Naive B cell (primary cell): ENCODE results near the gene XYLB. TPM values are rescaled to one million over a fixed set of nuclear protein-coding genes. Genes with fewer than 3 reads are reported as not detected.

Source experiments
- ATAC-seq, 2 donors: fragments of 150-1000 bp; cut with Tn5 transposase; 2 replicates each; pipeline ENCODE4 v1.10.0; 2021; ENCODE audit warnings: low read depth in 2 of 2, mild to moderate bottlenecking in 2 of 2, moderate library complexity in 2 of 2
- DNase-seq: peaks from one replicate; pipeline ENCODE4 v3.0.0; 2022
- H3K27ac Mint-ChIP-seq, 6 donors: one replicate each; pipeline ENCODE4 v1.8.0; 2020 to 2022; ENCODE audit warnings: mild to moderate bottlenecking in 6 of 6, mixed read lengths in 6 of 6, moderate library complexity in 5 of 6, inconsistent platforms in 2 of 6
- H3K27me3 Mint-ChIP-seq, 3 donors: one replicate each; pipeline ENCODE4 v1.8.0; 2021 to 2022; ENCODE audit warnings: mixed read lengths in 3 of 3, mild to moderate bottlenecking in 1 of 3
- H3K36me3 Mint-ChIP-seq, 2 donors: one replicate each; pipeline ENCODE4 v1.8.0; 2020 to 2022; ENCODE audit warnings: mixed read lengths in 2 of 2, inconsistent platforms in 1 of 2, mild to moderate bottlenecking in 1 of 2
- H3K4me1 Mint-ChIP-seq, 3 donors: one replicate each; pipeline ENCODE4 v1.8.0; 2020 to 2022; ENCODE audit warnings: mixed read lengths in 3 of 3, inconsistent platforms in 1 of 3, mild to moderate bottlenecking in 1 of 3, moderate library complexity in 1 of 3
- H3K4me3 Mint-ChIP-seq, 8 donors: one replicate each; pipeline ENCODE4 v1.8.0; 2020 to 2022; ENCODE audit warnings: mild to moderate bottlenecking in 8 of 8, mixed read lengths in 8 of 8, moderate library complexity in 8 of 8, inconsistent platforms in 2 of 8
- H3K9me3 Mint-ChIP-seq, 7 donors: one replicate each; pipeline ENCODE4 v1.8.0; 2020 to 2022; ENCODE audit warnings: mixed read lengths in 7 of 7, mild to moderate bottlenecking in 5 of 7, inconsistent platforms in 2 of 7, moderate library complexity in 1 of 7
- polyA plus RNA-seq, 6 donors: library from polyadenylated mRNA; unstranded; fragments of 300-500 nt; fragmentation: Illumina TruSeq; gene quantifications; one replicate each; pipeline ENCODE4 v1.2.3, GENCODE V29; 2021; ENCODE audit warnings: low read depth in 6 of 6

XYLB gene
- polyA plus RNA-seq, 6 donors from 2014 or later: 0.09 to 0.12 TPM; not detected in 4

DNA sequence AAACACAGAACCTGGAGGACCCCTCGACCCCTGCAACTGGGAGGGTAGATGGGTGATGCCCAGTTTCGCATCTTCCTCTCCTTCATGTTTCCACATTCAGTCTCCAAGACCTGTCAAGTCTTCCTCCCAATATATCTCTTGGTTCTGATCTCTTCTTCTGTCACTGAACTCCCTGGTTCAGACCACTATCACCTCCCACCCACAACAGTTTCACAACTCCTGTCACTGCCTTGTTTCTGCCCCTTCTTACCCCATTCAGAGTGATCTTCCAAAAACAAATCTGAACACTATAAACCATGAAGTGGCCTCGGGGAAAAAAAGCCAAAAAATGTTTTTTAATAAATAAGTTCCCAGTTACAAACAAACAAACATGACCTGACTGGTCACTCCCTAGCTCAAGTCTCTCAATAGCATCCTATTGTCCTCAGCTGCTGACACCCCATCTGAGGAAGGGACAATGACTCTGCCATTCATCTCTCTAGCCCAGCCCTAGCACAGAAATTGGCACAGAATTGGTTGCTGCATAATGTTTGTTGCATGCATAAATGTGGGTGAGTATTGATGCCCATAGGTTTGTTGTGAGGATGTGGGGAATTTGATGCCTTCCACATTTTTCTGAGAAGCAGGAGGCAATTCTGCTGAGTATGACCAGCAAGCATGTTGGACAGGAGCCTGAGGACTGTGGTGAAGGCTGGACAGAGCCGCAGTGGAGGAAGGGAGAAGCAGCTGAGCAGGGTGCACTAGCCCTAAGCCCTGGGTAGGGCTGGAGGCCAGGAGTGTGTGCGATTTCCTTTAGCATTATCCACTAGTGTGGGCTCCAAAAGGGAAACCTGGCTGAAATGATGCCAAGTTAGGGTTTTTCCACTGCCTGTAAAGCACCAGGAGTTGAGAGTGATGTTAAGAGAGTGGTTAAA is 12.2 kb upstream of the XYLB start:
- Mint-ChIP-seq H3K27me3 (peaks cover 5 to 16% (median 13%) of the 10 kb centered on the region in 3 donors), H3K4me3 (no peak overlapping the region), H3K27ac (peak overlapping the region in 1 of 6 donors; percentile 46), H3K36me3 (no peaks in the 10 kb centered on the region), H3K9me3 (no peaks in the 10 kb centered on the region), H3K4me1 (no peaks in the 10 kb centered on the region)
- no peak for DNase-seq
- no peak for ATAC-seq

DNA sequence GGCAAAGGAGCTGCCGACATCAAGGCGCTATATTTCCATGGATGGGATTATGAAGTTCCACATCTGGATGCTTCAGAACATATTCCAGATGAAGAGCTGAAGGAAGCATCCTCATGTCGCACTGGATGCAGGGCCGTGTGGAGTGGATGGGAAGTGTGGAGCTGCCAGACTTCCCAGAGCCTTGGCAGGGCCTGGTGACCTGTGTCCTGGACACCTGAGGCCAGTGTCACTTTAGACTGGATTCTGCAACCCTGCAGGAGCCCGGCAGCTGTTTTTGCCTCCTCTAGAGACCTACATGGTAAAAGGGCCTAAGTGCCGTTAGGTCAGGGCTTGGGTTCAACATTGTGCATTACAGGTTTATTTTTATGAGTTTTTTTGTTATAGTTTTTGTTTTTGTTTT is 11.3 kb upstream of the XYLB start:
- Mint-ChIP-seq H3K4me1 (no peaks in the 10 kb centered on the region), H3K9me3 (no peaks in the 10 kb centered on the region), H3K36me3 (no peaks in the 10 kb centered on the region), H3K27ac (no peak overlapping the region), H3K4me3 (no peak overlapping the region), H3K27me3 (peaks cover 5 to 18% (median 16%) of the 10 kb centered on the region in 3 donors)
- no peak for DNase-seq
- no peak for ATAC-seq

DNA sequence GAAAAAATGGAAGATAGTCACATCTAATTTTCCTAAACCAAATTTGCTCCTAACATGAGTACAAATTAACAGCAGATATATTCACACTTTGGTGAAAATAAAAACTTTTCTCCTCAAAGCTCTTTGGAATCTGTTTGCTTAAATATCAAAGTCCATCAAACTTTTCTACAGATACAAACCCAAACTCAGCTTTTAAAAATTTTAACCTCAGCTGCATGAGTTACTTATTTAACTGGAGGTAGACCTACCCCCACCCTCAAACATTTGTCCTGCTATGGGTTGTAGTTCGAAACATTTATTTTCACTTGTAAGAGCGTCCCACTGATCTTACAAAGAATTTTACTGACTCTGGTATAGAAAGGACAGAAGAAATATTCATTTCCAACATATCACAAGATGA is 8.9 kb upstream of the XYLB start:
- no peak overlapping the region for H3K27ac Mint-ChIP-seq
- no peak overlapping the region for H3K4me3 Mint-ChIP-seq
- H3K36me3 Mint-ChIP-seq: no peaks in the 10 kb centered on the region
- H3K4me1 Mint-ChIP-seq: no peaks in the 10 kb centered on the region
- peaks cover 5 to 16% (median 13%) of the 10 kb centered on the region in 3 donors for H3K27me3 Mint-ChIP-seq
- peaks cover 0 to 5% (median 0%) of the 10 kb centered on the region in 7 donors for H3K9me3 Mint-ChIP-seq
- DNase-seq: no peak
- no peak for ATAC-seq

DNA sequence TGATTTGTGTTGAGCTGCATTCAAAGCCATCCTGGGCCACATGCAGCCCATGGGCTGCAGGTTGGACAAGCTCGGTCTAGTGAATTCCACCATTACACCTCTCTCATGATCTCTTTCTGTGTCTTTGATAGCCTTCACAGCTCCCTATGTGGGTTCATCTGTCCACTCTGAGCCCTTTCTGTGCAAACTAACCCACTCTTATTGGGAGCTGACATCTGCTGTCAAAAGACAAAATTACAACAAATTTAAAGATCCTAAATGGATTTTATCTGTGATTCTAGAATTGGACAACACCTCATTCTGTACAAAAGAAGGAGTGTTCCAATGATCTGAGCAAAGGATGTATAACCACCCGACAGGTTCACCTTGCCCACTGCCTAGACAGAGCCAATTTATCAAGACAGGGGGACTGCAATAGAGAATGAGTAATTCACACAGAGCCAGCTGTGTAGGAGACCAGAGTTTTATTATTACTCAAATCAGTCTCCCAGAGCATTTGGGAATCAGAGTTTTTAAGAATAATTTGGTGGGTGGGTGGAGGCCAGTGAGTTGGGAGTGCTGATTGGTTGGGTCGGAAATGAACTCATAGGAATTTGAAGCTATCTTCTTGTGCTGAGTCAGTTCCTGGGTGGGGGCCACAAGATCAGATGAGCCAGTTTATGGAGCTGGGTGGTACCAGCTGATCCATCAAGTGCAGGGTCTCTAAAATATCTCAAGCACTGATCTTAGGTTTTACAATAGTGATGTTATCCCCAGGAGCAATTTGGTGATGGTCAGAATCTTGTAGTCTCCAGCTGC is 2.6 kb upstream of the XYLB start:
- Mint-ChIP-seq H3K4me3 (no peak overlapping the region), H3K4me1 (peaks cover 0 to 10% (median 6%) of the 10 kb centered on the region in 3 donors), H3K36me3 (no peaks in the 10 kb centered on the region), H3K27ac (peak overlapping the region in 1 of 6 donors; percentile 49), H3K9me3 (peaks cover 0 to 6% (median 0%) of the 10 kb centered on the region in 7 donors), H3K27me3 (peaks cover 0 to 12% (median 4%) of the 10 kb centered on the region in 3 donors)
- DNase-seq (no peak), ATAC-seq (no peak)

DNA sequence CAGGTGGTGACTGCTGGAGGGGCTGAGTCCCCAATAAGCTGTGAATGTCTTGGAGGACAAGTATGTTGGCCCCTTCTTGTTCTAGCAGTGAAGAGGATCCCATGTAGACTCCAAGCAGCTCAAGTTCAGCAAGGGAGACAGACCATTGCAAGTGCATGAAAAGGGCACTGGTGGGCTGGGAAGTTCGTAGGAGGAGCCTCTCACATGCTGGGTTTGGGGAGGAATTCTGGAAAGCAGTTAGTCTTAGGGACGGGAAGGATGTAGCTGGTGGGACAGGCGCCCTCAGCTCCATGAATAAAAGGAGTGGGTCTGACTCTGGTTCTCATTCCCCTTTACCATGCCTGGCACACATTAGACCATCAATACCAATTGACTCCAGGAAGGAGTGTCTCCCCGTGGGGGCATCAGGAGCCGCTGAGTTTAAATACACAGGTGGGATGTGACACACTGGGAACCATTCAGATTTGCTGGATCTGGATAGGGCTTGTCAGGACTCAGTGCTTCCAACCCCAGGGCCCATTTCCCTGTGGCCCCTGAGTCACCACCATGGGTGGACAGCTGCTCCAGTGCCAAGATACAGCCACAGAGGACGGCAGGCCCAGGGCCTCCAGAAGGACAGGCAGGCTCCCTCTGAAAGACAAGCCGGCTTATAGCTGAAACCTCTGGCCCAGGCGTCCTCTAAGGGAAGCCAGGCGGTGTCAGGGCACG is 552 bp upstream of the XYLB start:
- DNase-seq: no peak
- no peak for ATAC-seq
- peaks cover 0 to 10% (median 6%) of the 10 kb centered on the region in 3 donors for H3K4me1 Mint-ChIP-seq
- H3K9me3 Mint-ChIP-seq: peaks cover 0 to 4% (median 0%) of the 10 kb centered on the region in 7 donors
- no peaks in the 10 kb centered on the region for H3K36me3 Mint-ChIP-seq
- peak overlapping the region in 1 of 6 donors; percentile 84 for H3K27ac Mint-ChIP-seq
- H3K27me3 Mint-ChIP-seq: peaks cover 0 to 5% (median 4%) of the 10 kb centered on the region in 3 donors
- H3K4me3 Mint-ChIP-seq: peak overlapping the region; percentile 79 to 90 (median 84)

DNA sequence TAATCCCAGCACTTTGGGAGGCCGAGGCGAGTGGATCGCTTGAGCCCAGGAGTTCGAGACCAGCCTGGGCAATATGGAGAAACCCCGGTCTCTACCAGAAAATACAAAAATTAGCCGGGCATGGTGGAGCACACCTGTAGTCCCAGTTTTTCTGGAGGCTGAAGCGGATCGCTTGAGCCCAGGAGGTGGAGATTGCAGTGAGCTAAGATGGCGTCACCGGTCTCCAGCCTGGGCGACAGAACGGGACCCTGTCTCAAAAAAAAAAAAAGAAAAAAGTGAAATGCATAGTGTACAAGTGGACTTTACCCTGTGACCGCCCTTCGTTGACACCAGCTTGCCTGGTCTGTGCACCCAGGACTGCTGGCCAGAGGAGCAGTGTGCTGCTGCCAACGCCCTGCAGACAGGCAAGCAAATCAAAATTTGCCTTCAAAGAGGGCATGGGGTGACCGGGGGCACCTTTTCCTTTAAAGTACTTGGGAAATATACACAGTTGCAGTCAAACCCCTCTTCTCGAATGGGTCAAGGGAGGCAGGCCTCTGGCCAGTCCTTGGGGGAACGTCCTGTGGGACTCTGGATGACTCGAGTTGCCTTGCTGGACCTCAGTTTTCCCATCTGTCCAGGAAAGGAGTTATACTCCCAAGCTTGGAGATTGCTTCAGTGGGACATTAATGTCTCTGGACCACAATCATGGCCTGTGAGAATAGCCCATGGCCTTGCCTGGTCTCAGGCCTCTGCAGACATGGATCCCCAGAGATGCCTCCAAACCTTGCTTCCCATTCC is 1.0 kb downstream of the XYLB start:
- ATAC-seq (no peak), DNase-seq (no peak)
- Mint-ChIP-seq H3K4me3 (peak overlapping the region in 6 of 8 donors; percentile 48 to 89 (median 78)), H3K27me3 (peaks cover 0 to 5% (median 4%) of the 10 kb centered on the region in 3 donors), H3K9me3 (peaks cover 0 to 2% (median 0%) of the 10 kb centered on the region in 7 donors), H3K27ac (no peak overlapping the region), H3K4me1 (peaks cover 0 to 10% (median 6%) of the 10 kb centered on the region in 3 donors), H3K36me3 (no peaks in the 10 kb centered on the region)

DNA sequence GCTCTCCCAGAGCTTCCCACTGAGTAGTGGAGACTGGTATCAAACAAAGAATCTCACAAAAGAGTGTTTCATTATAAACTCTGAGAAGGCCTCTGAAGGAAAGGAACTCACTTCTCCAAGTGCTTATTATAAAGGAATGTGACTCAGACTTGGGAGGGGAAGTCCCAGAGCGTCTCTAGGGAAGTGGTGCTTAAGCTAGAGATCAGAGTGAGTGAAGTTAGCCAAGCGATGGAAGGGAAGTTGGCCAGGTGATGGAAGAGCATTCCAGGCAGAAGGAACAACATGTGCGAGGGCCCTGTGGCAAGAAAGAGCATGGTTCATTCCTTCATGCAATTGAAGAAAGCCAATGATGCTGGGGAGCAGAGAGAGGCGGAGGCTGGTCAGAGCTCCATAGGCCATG is 2.3 kb downstream of the XYLB start:
- Mint-ChIP-seq H3K9me3 (no peaks in the 10 kb centered on the region), H3K36me3 (no peaks in the 10 kb centered on the region), H3K4me1 (peaks cover 0 to 10% (median 6%) of the 10 kb centered on the region in 3 donors), H3K27me3 (peaks cover 0 to 5% (median under 1%) of the 10 kb centered on the region in 3 donors), H3K27ac (no peak overlapping the region), H3K4me3 (no peak overlapping the region)
- no peak for DNase-seq
- no peak for ATAC-seq

DNA sequence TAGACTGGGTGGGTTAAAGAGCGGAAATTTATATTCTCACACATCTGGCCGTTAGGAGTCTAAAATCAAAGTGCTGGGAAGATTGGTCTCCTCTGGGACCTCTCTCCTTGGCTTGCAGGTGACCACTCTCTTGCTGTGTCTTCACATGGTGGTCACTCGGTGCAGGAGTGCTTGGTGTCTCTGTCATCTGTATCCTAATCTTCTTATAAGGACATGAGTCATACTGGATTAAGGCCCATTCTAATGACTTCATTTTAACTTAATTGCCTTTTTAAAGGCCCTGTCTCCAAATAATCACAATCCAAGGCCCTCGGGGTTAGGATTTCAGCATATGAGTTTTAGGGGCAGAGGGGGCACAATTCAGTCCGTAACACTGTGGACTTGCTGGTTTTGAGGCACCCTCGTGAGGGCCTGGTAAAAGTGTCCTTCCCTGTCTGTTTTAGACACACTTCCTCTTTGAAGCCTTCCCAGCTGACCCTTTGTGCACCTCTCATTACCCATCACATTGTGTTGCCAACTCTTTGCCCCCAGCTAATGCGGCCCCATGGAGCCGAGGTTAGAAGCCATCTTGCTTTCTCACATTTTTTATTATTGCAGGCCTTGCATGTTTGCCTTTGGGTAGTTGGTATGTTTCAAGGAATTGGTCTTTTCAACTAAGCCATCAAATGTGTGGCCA is 3.2 kb downstream of the XYLB start:
- H3K4me1 Mint-ChIP-seq: peaks cover 0 to 10% (median 6%) of the 10 kb centered on the region in 3 donors
- DNase-seq (no peak), ATAC-seq (no peak)
- H3K27ac Mint-ChIP-seq: no peak overlapping the region
- no peaks in the 10 kb centered on the region for H3K36me3 Mint-ChIP-seq
- H3K27me3 Mint-ChIP-seq: peaks cover 0 to 5% (median 0%) of the 10 kb centered on the region in 3 donors
- H3K4me3 Mint-ChIP-seq: no peak overlapping the region
- H3K9me3 Mint-ChIP-seq: no peaks in the 10 kb centered on the region

DNA sequence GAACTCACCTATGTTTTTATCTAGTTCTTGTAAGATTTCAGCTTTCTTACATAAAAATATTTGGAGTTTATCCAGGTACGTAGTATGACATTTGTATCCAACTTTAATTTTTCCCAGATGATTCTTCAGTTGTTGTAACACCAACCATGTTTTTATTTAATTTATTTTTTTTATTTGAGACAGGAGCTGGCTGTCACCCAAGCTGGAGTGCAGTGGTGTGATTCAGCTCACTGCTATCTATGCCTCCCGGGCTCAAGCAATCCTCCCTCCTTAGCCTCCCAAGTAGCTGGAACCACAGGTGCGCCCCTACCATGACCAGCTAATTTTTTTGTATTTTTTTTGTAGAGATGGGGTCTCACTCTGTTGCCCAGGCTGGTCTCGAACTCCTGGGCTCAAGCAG is 6.6 kb downstream of the XYLB start:
- Mint-ChIP-seq H3K9me3 (no peaks in the 10 kb centered on the region), H3K27ac (no peak overlapping the region), H3K36me3 (no peaks in the 10 kb centered on the region), H3K27me3 (peaks cover 0 to 2% (median 0%) of the 10 kb centered on the region in 3 donors), H3K4me1 (peaks cover 0 to 3% (median 0%) of the 10 kb centered on the region in 3 donors), H3K4me3 (peak overlapping the region in 1 of 8 donors; percentile 13)
- ATAC-seq: no peak
- no peak for DNase-seq

DNA sequence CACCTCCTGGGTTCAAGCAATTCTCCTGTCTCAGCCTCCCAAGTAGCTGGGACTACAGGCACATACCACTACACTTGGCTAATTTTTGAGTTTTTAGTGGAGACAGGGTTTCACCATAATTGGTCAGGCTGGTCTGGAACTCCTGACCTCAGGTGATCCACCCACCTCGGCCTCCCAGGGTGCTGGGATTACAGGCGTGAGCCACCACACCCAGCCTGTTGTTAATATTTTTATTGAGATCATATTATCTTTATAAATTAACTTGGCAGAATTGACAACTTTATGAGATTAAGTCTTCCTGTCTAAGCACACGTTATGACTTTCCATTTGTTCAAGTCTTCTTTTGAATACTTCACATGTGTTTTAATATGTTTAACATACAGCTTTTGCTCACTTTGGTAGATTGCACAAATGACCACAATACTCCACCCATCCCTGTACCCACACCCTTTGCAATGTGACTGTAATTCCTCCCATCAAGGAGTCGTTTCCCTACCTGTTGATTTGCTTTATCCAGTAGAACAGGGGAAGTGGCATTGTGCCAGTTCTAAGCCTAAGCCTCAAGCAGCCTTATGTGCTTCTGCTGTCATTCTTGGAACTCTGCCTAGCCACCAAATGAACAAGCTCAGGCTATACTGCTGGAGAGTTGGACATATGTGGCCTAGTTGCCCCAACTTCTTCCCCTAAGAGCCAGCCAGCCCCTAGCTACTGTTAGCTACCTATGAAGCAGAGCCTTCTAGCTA is 8.2 kb downstream of the XYLB start:
- Mint-ChIP-seq H3K9me3 (no peaks in the 10 kb centered on the region), H3K4me3 (no peak overlapping the region), H3K4me1 (no peaks in the 10 kb centered on the region), H3K27ac (no peak overlapping the region), H3K27me3 (no peaks in the 10 kb centered on the region), H3K36me3 (no peaks in the 10 kb centered on the region)
- ATAC-seq (no peak), DNase-seq (no peak)

DNA sequence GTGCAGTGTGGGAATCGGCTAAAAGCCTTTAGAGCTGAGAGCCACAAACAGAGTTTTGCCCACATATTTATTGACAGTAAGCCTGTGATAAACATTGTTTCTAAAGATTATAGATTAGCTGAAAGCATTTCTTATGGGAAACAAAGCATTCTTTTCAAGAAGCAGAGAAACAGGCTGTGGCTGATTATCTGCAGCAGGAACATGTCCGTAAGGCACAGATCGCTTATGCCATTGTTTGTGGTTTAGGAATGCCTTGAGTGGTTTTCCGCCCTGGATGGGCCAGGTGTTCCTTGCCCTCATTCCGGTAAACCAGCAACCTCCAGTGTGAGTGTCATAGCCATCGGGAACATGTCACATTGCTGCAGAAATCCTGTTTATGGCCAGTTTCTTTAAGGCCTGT is 12.5 kb downstream of the XYLB start:
- Mint-ChIP-seq H3K4me3 (no peak overlapping the region), H3K27ac (no peak overlapping the region), H3K27me3 (no peaks in the 10 kb centered on the region), H3K36me3 (no peaks in the 10 kb centered on the region), H3K9me3 (no peaks in the 10 kb centered on the region), H3K4me1 (no peaks in the 10 kb centered on the region)
- ATAC-seq: no peak
- no peak for DNase-seq

DNA sequence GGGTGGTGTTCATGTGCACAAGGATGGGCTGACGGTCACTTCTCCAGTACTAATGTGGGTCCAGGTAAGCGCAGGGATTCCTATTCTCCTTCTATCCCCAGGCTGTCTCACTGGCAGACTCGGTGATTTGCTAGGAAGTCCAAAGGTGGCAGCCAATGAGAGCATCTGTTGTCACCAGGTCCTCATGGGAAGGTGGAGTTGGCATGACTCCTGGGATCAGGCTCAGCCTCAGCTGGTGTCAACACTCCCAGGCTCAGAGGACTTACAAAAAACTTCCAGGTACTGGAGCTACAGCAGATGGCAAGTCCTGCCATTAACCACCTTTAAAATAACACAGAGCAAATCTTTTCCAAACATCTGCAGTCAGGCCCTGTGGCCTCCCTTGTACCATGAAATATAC is 13.8 kb downstream of the XYLB start:
- Mint-ChIP-seq H3K27ac (no peak overlapping the region), H3K4me3 (no peak overlapping the region), H3K27me3 (no peaks in the 10 kb centered on the region), H3K9me3 (no peaks in the 10 kb centered on the region), H3K36me3 (no peaks in the 10 kb centered on the region), H3K4me1 (no peaks in the 10 kb centered on the region)
- no peak for ATAC-seq
- DNase-seq: no peak
